ENCODE results near the gene FAM83C.

DNA sequence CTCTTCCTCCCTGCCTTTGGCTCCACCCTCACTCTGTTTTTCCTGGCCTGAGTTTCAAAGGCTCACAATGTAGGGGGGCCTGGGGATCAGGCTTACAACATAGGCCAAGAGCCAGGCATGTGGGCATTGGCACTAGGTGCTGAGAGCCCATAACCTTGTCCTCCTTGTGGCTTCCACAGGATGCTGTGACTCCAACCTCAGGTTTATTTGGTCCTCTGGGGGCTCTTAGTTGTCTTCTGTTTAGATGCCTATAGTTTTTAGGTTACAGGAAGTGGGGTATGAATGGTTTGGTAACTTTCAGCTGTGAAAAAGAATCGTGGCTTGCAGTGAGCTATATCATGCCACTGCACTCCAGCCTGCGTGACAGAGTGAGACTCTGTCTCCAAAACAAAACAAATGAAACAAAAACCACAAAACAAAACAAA is 40.2 kb downstream of the FAM83C start:
- TF ChIP-seq, protein P1, sequence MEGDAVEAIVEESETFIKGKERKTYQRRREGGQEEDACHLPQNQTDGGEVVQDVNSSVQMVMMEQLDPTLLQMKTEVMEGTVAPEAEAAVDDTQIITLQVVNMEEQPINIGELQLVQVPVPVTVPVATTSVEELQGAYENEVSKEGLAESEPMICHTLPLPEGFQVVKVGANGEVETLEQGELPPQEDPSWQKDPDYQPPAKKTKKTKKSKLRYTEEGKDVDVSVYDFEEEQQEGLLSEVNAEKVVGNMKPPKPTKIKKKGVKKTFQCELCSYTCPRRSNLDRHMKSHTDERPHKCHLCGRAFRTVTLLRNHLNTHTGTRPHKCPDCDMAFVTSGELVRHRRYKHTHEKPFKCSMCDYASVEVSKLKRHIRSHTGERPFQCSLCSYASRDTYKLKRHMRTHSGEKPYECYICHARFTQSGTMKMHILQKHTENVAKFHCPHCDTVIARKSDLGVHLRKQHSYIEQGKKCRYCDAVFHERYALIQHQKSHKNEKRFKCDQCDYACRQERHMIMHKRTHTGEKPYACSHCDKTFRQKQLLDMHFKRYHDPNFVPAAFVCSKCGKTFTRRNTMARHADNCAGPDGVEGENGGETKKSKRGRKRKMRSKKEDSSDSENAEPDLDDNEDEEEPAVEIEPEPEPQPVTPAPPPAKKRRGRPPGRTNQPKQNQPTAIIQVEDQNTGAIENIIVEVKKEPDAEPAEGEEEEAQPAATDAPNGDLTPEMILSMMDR (IDR thresholded peaks at IDR 0.05), result no peak
- TF ChIP-seq EP300 (IDR thresholded peaks at IDR 0.05) (no peak), POLR2AphosphoS5 (IDR thresholded peaks at IDR 0.05) (no peak), POLR2A (IDR thresholded peaks at IDR 0.05) (no peak)

Measured in suprapubic skin (tissue), 4 donors.